Stimulated activated CD4-positive, alpha-beta T cell treated with anti-CD3 and anti-CD28 coated beads, Interleukin-4, amount 100 ng/mL, for 1 hour (primary cell): ENCODE results near the gene KRTAP10-5.

Source experiments
- DNase-seq: peaks from one replicate; pipeline ENCODE4 v3.0.0-alpha.2; 2020

KRTAP10-5 gene

GRCh38 chr21:44548381-44548780, 32.0 kb downstream of the KRTAP10-5 start:
- no peak for DNase-seq

- DNase-seq = peak; percentile 16
Observed at GRCh38 chr21:44547656-44548331, 32.6 kb downstream of the KRTAP10-5 start.

GRCh38 chr21:44544566-44544965, 35.8 kb downstream of the KRTAP10-5 start:
- DNase-seq = no peak

- no peak for DNase-seq
Observed at GRCh38 chr21:44542716-44543115, 37.7 kb downstream of the KRTAP10-5 start.

GRCh38 chr21:44540741-44541288, 39.6 kb downstream of the KRTAP10-5 start:
- no peak for DNase-seq

- no peak for DNase-seq
Observed at GRCh38 chr21:44539991-44540666, 40.3 kb downstream of the KRTAP10-5 start, which contains the start of gene KRTAP10-1. TSS of gene KRTAP10-1 (minus strand) at chr21:44540195. CDS start at chr21:44540150, 45 bp downstream.

- DNase-seq = no peak
Observed at GRCh38 chr21:44539046-44539445, 41.4 kb downstream of the KRTAP10-5 start.

GRCh38 chr21:44537930-44538911, 42.2 kb downstream of the KRTAP10-5 start:
- no peak for DNase-seq

- DNase-seq = no peak
Observed at GRCh38 chr21:44535963-44536362, 44.4 kb downstream of the KRTAP10-5 start.

- no peak for DNase-seq
Observed at GRCh38 chr21:44534688-44535087, 45.7 kb downstream of the KRTAP10-5 start.

GRCh38 chr21:44533891-44534627, 46.3 kb downstream of the KRTAP10-5 start:
- no peak for DNase-seq

- no peak for DNase-seq
Observed at GRCh38 chr21:44533121-44533890, 47.1 kb downstream of the KRTAP10-5 start.

GRCh38 chr21:44532712-44533111, 47.7 kb downstream of the KRTAP10-5 start:
- DNase-seq = no peak

- DNase-seq = no peak
Observed at GRCh38 chr21:44531606-44532564, 48.5 kb downstream of the KRTAP10-5 start.

- no peak for DNase-seq
Observed at GRCh38 chr21:44530903-44531605, 49.4 kb downstream of the KRTAP10-5 start.

GRCh38 chr21:44530221-44530902, 50.0 kb downstream of the KRTAP10-5 start:
- DNase-seq = no peak

- DNase-seq = no peak
Observed at GRCh38 chr21:44529503-44530125, 50.8 kb downstream of the KRTAP10-5 start.
